Activated naive CD4-positive, alpha-beta T cell (primary cell): ENCODE measurements around the gene PRSS50.

Source experiments
- DNase-seq, 4 experiments: peaks; one replicate each; lab custom pipeline; 2025; lab: John Stamatoyannopoulos, UW

PRSS50 gene

DNA sequence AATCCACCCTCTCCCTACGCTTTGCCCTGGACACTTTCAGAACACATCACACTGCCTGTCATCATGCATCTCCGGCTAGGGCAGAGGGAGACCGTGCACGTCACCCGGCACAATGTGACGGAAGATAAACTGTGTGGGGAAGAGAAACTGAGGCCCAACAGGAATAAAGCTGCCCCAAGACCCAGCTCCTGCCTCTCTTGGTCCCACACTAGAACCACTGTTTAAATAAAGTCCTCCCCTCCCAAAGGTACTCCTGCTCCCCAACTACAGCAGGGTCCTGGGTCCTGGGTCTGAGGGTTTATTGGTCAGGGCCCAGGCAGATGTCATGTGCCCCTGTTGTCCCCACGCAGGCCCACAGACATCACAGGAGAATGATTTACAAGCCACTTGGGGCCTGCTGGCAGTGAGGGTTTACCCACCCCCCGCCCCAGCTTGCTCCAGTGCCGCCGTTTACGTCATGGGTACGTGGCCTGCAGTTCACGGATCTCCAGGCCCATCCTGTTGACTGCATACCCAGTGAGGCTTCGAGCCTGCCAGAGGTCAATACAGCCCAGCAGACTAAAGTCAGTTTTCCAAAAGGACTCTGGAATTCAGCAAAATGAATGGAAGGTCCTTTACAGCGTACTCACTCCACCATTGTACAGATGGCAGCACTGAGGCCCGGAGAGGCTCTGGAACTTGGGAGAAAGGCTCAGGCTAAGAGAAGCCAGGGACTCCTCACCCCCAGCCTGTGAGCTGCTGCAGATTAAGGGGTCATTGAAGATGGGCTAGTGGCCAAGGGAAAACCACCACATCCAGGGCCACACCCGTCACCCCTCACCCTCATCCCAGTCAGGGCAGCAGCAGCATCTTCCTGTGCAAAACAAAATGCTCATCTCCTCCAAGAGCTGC, 47.4 kb downstream of the PRSS50 start:
- DNase-seq: no peak

DNA sequence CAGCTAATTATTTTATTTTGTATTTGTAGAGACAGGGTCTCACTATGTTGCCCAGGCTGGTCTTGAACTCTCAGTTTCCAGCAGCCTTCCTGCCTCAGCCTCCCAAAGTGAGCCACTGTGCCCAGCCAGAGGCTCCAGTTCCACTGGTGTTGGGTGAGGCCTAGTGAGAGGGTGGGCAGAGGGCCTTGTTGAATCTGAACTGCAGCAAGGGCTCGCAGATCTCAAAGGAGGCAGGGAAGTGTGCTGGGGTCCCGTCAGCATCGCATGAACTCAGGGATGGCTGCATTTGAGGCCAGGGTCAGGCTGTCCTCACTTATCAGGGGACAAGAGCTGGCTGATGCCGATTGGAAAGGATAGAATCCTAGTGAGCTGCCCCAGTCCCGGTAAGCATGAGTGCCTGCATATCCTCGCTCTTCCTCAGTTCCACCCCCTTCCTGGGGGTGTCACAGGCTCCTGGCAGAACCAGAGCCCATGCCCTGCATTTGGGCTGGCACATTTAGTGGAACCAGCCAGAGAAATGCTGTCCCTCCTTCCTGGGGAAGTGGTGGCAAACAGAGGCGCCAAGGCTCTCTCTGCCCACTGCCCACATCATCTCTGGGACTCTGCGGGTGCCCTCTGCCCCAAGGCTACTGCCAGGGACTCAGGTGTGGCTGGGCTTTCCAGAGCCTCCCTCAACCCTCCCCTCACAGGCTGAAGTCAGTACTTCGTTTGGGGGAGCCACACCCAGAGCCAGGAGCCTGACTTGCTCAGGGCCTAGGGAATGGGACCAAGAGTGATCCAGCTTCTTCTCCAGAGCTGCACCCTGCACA, 48.3 kb downstream of the PRSS50 start:
- no peak for DNase-seq

DNA sequence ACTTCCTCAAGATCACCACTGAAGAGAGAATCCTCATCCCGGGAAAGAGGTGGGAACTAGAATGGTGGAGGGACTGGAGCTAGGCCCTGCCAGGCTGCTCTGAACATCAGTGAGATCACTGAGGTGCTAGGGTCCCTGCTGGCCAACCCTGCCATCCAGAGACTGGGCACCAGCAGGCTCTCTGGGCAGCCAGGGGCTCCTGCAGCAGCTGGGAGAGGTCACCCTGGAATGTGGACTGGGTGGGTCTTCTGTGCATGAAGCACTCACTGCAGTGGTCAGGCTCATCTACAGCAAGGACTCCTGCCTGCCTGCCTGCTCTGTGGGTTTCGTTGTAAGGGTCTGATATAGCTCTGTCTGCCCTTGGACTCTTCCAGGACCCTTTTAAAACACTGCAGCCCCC, 49.1 kb downstream of the PRSS50 start:
- DNase-seq: no peak

- no peak for DNase-seq
These were observed 49.6 kb downstream of the PRSS50 start for GRCh38 chr3:46668116-46668515.

DNA sequence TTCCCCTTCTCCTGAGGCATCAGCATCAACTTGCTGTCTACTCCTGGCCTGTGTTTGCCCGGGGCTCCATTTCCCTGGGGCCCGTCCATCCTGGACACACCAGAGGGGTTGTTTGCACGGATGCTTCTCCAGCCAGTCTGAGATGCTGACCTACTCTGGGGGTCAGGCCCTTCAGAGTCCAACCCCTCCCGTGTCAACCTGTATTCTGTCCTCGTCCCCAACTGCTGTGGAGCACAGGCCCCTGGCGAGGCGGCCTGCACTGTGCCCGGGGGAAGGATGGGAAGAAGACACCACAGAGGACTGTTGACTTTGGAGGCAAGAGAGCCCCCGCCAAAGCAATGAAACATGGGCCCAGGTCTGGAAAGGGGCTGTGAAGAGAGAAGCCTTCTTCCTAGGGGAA, 50.0 kb downstream of the PRSS50 start:
- DNase-seq: no peak

GRCh38 chr3:46667061-46667621, 50.5 kb downstream of the PRSS50 start:
- DNase-seq: no peak

GRCh38 chr3:46666453-46666845, 51.2 kb downstream of the PRSS50 start:
- no peak for DNase-seq

DNA sequence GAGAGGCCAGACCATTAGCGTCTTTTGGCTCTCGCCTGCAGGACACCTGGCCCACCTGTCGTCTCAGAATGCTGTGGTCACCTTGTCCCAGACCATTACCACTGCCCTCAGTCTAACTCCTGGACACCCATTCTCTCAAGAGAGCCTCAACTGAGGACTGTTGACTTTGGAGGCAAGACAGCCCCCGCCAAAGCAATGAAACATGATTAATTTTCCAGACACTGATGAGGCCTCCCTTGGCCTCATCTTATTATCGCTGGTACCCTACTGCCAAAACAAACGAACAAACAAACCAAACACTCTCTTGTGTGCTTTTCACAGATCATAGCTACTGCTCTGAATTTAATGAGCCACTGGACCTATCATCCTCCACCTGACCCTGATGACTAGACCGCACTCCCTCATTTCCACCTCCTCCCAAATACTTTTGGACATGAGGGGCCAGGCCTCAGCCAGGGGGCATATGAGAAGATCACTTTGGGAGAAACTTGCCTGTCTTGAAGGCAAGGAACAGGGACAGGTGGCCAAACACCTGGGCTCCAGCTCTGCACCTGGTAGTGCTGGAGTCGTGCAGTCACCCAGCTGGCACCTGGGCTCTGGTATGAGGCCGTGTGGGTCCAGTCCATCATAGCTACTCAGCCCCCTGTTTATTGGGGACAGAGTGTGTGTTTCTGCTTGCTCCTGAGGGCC, 51.8 kb downstream of the PRSS50 start:
- DNase-seq: no peak

- no peak for DNase-seq
These were observed 52.5 kb downstream of the PRSS50 start for GRCh38 chr3:46664971-46665762.

DNA sequence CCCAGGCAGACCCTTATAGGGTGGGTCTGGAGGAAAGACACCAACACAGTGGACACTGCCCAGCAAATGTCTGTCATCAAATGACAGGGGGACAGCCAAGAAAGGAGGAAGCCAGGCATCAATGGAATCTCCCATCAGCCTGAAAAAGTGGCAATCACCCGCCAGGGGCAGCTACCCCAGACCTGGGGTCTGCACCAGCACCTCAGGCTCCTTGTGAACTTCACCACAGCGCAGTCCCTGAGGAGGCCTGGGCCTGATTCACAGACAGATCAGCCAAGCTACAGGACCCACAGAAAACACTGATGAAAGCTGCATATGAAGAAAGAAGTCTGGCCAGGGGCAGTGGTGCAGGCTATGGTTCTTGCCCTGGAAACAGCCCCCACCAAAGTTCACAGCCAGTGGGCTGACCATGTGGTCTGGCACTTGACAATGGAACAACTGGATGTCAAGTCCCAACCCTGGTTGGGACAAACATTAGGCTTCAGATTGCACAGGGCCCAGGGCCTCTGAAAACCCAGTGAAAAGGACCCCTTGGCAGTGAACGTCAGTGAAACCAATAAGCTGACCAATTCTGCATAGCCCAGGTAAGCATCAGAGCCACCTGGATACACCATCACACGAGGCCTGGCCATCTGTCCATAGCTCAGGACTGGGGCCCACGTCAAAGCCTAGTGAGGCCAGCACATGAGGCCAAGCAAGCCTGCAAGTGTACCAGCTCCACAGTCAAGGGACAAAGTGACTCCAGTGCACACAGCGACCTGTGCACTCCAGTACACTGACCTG, 53.3 kb downstream of the PRSS50 start:
- no peak for DNase-seq

- no peak for DNase-seq
These were observed 54.0 kb downstream of the PRSS50 start for GRCh38 chr3:46663591-46664135.

DNA sequence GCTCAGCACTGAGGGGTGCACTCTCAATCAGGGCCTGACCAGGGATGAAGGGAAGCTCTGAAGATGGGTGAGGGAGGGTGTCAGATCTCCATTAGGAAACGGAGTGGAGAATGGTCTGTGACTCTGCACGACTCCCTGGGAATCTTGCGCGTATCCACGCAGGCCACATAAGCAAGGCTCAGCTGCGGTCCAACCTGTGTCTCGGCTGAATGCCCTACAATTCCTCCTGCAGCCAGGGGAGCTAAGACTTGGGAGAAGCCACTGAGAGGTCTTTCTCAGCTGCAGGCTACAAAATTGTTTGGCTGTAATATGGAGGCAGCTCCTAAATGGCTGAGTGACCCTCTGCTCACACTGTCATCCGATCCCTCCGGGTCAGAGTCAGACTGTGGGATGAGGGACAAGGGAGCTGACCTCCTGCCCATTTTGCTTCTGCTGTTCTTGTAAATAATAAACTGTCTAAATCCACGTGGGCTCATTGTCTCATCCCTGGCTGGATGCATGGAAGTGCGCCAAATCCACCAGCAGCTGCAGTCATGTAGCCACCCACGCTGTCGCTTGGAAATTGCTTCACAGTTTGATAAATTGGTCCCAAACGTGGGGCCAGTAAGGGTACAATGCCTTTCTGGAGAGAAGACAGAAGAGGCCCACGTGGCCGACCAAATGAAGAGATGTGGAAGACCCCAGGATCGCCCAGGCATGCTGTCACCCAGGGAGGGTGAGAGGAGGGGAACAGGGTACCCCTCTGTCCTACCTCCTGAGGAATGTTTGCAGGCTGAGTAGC, 54.7 kb downstream of the PRSS50 start:
- DNase-seq: no peak
